ENCODE results near the gene FAM120B.
A peak's percentile ranks its signal among the peaks of the same experiment; 100 is the strongest.
"Not testable (repeated sequence)": the region's sequence is repeated elsewhere in the genome, so short reads cannot be mapped to it uniquely, and the experiment has no call there.

Gene FAM120B

GRCh38 chr6:170402318-170403040 lies 95.9 kb downstream of the FAM120B start:
- DNase-seq (ENCODE audit: insufficient read length, low spot score) (no peak), FAIRE-seq (no peak)
- TF ChIP-seq POLR2A (IDR thresholded peaks at IDR 0.05; ENCODE audit: low read depth, low read length), result no peak

GRCh38 chr6:170403451-170403850 lies 96.9 kb downstream of the FAM120B start:
- FAIRE-seq, result no peak
- no peak for DNase-seq (ENCODE audit: insufficient read length, low spot score)
- no peak for TF ChIP-seq POLR2A (IDR thresholded peaks at IDR 0.05; ENCODE audit: low read depth, low read length)

GRCh38 chr6:170404036-170404435 lies 97.5 kb downstream of the FAM120B start:
- no peak for DNase-seq (ENCODE audit: insufficient read length, low spot score)
- FAIRE-seq, result no peak
- no peak for TF ChIP-seq POLR2A (IDR thresholded peaks at IDR 0.05; ENCODE audit: low read depth, low read length)

GRCh38 chr6:170404697-170405096 lies 98.1 kb downstream of the FAM120B start:
- no peak for TF ChIP-seq POLR2A (IDR thresholded peaks at IDR 0.05; ENCODE audit: low read depth, low read length)
- no peak for FAIRE-seq
- DNase-seq (ENCODE audit: insufficient read length, low spot score), result no peak

- FAIRE-seq (no peak), DNase-seq (ENCODE audit: insufficient read length, low spot score) (peak; percentile 47)
- TF ChIP-seq POLR2A (IDR thresholded peaks at IDR 0.05; ENCODE audit: low read depth, low read length), result no peak
Observed at GRCh38 chr6:170405311-170405975, 98.9 kb downstream of the FAM120B start.

- DNase-seq (ENCODE audit: insufficient read length, low spot score) (no peak), FAIRE-seq (no peak)
- TF ChIP-seq POLR2A (IDR thresholded peaks at IDR 0.05; ENCODE audit: low read depth, low read length), result no peak
Observed at GRCh38 chr6:170407200-170407599, 100.6 kb downstream of the FAM120B start.

- DNase-seq (ENCODE audit: insufficient read length, low spot score) (no peak), FAIRE-seq (no peak)
- no peak for TF ChIP-seq POLR2A (IDR thresholded peaks at IDR 0.05; ENCODE audit: low read depth, low read length)
Observed at GRCh38 chr6:170407932-170408331, 101.4 kb downstream of the FAM120B start.

GRCh38 chr6:170409746-170410145 lies 103.2 kb downstream of the FAM120B start:
- FAIRE-seq; DNase-seq (ENCODE audit: insufficient read length, low spot score): not testable (repeated sequence)

- no peak for TF ChIP-seq POLR2A (IDR thresholded peaks at IDR 0.05; ENCODE audit: low read depth, low read length)
- DNase-seq (ENCODE audit: insufficient read length, low spot score) (no peak), FAIRE-seq (no peak)
Observed at GRCh38 chr6:170410241-170410640, 103.7 kb downstream of the FAM120B start.

GRCh38 chr6:170415318-170415717 lies 108.8 kb downstream of the FAM120B start:
- FAIRE-seq (no peak), DNase-seq (ENCODE audit: insufficient read length, low spot score) (no peak)

GRCh38 chr6:170416303-170416702 lies 109.7 kb downstream of the FAM120B start:
- DNase-seq (ENCODE audit: insufficient read length, low spot score) (no peak), FAIRE-seq (no peak)
- no peak for TF ChIP-seq POLR2A (IDR thresholded peaks at IDR 0.05; ENCODE audit: low read depth, low read length)

More at GRCh38 chr6:170415318-170415717, 108.8 kb downstream of the FAM120B start:
- no peak for TF ChIP-seq POLR2A (IDR thresholded peaks at IDR 0.05; ENCODE audit: low read depth, low read length)

- DNase-seq (ENCODE audit: insufficient read length, low spot score) (no peak), FAIRE-seq (no peak)
- TF ChIP-seq POLR2A (IDR thresholded peaks at IDR 0.05; ENCODE audit: low read depth, low read length), result no peak
Observed at GRCh38 chr6:170416959-170417606, 110.5 kb downstream of the FAM120B start.

GRCh38 chr6:170417881-170418280 lies 111.3 kb downstream of the FAM120B start:
- no peak for FAIRE-seq
- TF ChIP-seq POLR2A (IDR thresholded peaks at IDR 0.05; ENCODE audit: low read depth, low read length), result no peak
- DNase-seq (ENCODE audit: insufficient read length, low spot score), result no peak

- FAIRE-seq (no peak), DNase-seq (ENCODE audit: insufficient read length, low spot score) (no peak)
- TF ChIP-seq POLR2A (IDR thresholded peaks at IDR 0.05; ENCODE audit: low read depth, low read length), result no peak
Observed at GRCh38 chr6:170420283-170420682, 113.7 kb downstream of the FAM120B start.
